8988T (cell line): ENCODE results near the gene C1orf87.

Experiments
- DNase-seq: peaks from one replicate; pipeline ENCODE4 v3.0.0; 2011

Gene C1orf87

GRCh38 chr1:60059468-60059867, 14.1 kb downstream of the C1orf87 start:
- no peak for DNase-seq

- DNase-seq, result no peak
Measured at GRCh38 chr1:60055336-60055735, 18.2 kb downstream of the C1orf87 start.

GRCh38 chr1:60054374-60054773, 19.2 kb downstream of the C1orf87 start:
- DNase-seq, result no peak

- DNase-seq, result no peak
Measured at GRCh38 chr1:60052601-60053000, 21.0 kb downstream of the C1orf87 start.

- no peak for DNase-seq
Measured at GRCh38 chr1:60051191-60051590, 22.4 kb downstream of the C1orf87 start.

GRCh38 chr1:60049188-60049587, 24.4 kb downstream of the C1orf87 start:
- no peak for DNase-seq

- no peak for DNase-seq
Measured at GRCh38 chr1:60044881-60045280, 28.7 kb downstream of the C1orf87 start.

- no peak for DNase-seq
Measured at GRCh38 chr1:60041783-60042182, 31.8 kb downstream of the C1orf87 start.

GRCh38 chr1:60037669-60038068, 35.9 kb downstream of the C1orf87 start:
- no peak for DNase-seq

GRCh38 chr1:60036856-60037460, 36.6 kb downstream of the C1orf87 start:
- no peak for DNase-seq

- DNase-seq, result no peak
Measured at GRCh38 chr1:60035921-60036320, 37.6 kb downstream of the C1orf87 start.

- no peak for DNase-seq
Measured at GRCh38 chr1:60034999-60035398, 38.6 kb downstream of the C1orf87 start.

- no peak for DNase-seq
Measured at GRCh38 chr1:60033066-60033465, 40.5 kb downstream of the C1orf87 start.

GRCh38 chr1:60031146-60031545, 42.4 kb downstream of the C1orf87 start:
- no peak for DNase-seq

- DNase-seq, result no peak
Measured at GRCh38 chr1:60025552-60025951, 48.0 kb downstream of the C1orf87 start.

- DNase-seq, result no peak
Measured at GRCh38 chr1:60017508-60018205, 55.9 kb downstream of the C1orf87 start.

- no peak for DNase-seq
Measured at GRCh38 chr1:60010690-60011089, 62.9 kb downstream of the C1orf87 start.

GRCh38 chr1:60008500-60008899, 65.1 kb downstream of the C1orf87 start:
- no peak for DNase-seq

GRCh38 chr1:60000625-60001024, 72.9 kb downstream of the C1orf87 start:
- DNase-seq, result no peak

GRCh38 chr1:59999746-60000145, 73.8 kb downstream of the C1orf87 start:
- DNase-seq, result no peak

- no peak for DNase-seq
Measured at GRCh38 chr1:59999006-59999405, 74.6 kb downstream of the C1orf87 start.

- DNase-seq, result no peak
Measured at GRCh38 chr1:59997479-59998115, 76.0 kb downstream of the C1orf87 start.

- no peak for DNase-seq
Measured at GRCh38 chr1:59994302-59995198, 79.0 kb downstream of the C1orf87 start.
